Right lobe of liver (tissue), 6 donors: ENCODE measurements around the gene SPEF2. TPM values are rescaled to one million over a fixed set of nuclear protein-coding genes. Genes with fewer than 3 reads are reported as not detected.
A peak's percentile ranks its signal among the peaks of the same experiment; 100 is the strongest.

Experiments
- ATAC-seq, 4 donors: fragments of 200-7000 bp; cut with Tn5 transposase; one replicate each; pipeline ENCODE4 v1.9.1; 2020; ENCODE audit warnings: mild to moderate bottlenecking in 4 of 4, moderate library complexity in 4 of 4
- DNase-seq, 3 donors: peaks; one replicate each; pipeline ENCODE4 v3.0.0-alpha.2; 2020
- H3K27ac ChIP-seq, 3 donors: fragments of 200-600 bp; one replicate each; pipeline ENCODE4 v1.8.0; 2022
- H3K27me3 ChIP-seq, 2 donors: fragments of 200-600 bp; one replicate each; pipeline ENCODE4 v1.8.0; 2022
- H3K36me3 ChIP-seq, 4 donors: fragments of 200-600 bp; sonication (generic) in 1 of 4; one replicate each; pipeline versions ENCODE4 v1.5.1 to v1.8.0; 2017 to 2022; ENCODE audit warnings: control low read depth in 1 of 4
- H3K4me1 ChIP-seq, 4 donors: fragments of 200-600 bp; sonication (generic) in 1 of 4; one replicate each; pipeline versions ENCODE4 v1.5.1 to v1.8.0; 2017 to 2022; ENCODE audit warnings: control low read depth in 1 of 4
- H3K4me3 ChIP-seq, 3 donors: fragments of 200-600 bp; one replicate each; pipeline ENCODE4 v1.8.0; 2022
- H3K9me3 ChIP-seq, 4 donors: fragments of 200-600 bp; sonication (generic) in 1 of 4; one replicate each; pipeline versions ENCODE4 v1.5.1 to v1.8.0; 2017 to 2022; ENCODE audit warnings: control low read depth in 1 of 4
- CTCF ChIP-seq, 4 donors: fragments of 200-600 bp in 3 of 4; fragments of 450-650 bp in 1 of 4; IDR thresholded peaks; one replicate each; pipeline versions ENCODE4 v1.5.1 to v1.8.0; 2016 to 2022; ENCODE audit warnings: antibody characterized with exemption in 4 of 4, mild to moderate bottlenecking in 2 of 4
- POLR2A ChIP-seq: fragments of 450-650 bp; IDR thresholded peaks from one replicate; pipeline ENCODE4 v1.6.1; 2017; ENCODE audit warnings: antibody characterized with exemption, mild to moderate bottlenecking
- WGBS: methylation state at CpG from one replicate; pipeline ENCODE4 v1.1.6; 2018; ENCODE audit warnings: low coverage, low lambda C conversion rate; ENCODE audit not compliant: insufficient coverage; ENCODE audit errors: missing lambda C conversion rate; 5-methylcytosine and 5-hydroxymethylcytosine counted together
- intact Hi-C, 2 donors: fragments of 100-400 bp; cut with DNase I; formaldehyde crosslinking; loops; one replicate each; pipeline versions ENCODE4 v1.11.2 to v1.14.1; 2022
- total RNA-seq, 6 experiments: library from RNA; depleted of rRNA in 2 of 6; stranded (reverse); fragments of >200 nt in 2 of 6; fragmentation: NEBNext Ultra II Directional in 3 of 6; extraction: Animal tissue kit (Norgen Biotek cat#: 25700) in 3 of 6; gene quantifications; one replicate each; pipeline versions ENCODE4 v1.1.0 to v1.2.4, GENCODE V29; 2016 to 2023
- donor health status: DM: no; HTN: yes; CAD: no.
- donor health status: DM: no; HTN: no; CAD: no.
- donor health status: DM: no; HTN: no; CAD: no.
- donor health status: DM: no; HTN: yes; CAD: no.
- donor health status: DM: no; HTN: yes; CAD: no.

Gene SPEF2
- total RNA-seq, 6 experiments from 2014 or later, result 0.74 to 3.3 (median 2.0) TPM

- ATAC-seq, result peak; percentile 62 to 81 (median 76)
- DNase-seq, result peak in 2 of 3 donors; percentile 48 to 60
- intact Hi-C loops, result no loop called here
- no peak overlapping the region for H3K27ac ChIP-seq
- no peaks in the 10 kb centered on the region for H3K36me3 ChIP-seq
- H3K9me3 ChIP-seq, result no peaks in the 10 kb centered on the region
- 22% methylated on average over 9 of the region's 9 CpGs for WGBS
- no peak overlapping the region for H3K4me3 ChIP-seq
- TF ChIP-seq POLR2A (no peak), CTCF (IDR thresholded peaks at IDR 0.05) (peak; percentile 54 to 68 (median 62))
- H3K4me1 ChIP-seq, result no peaks in the 10 kb centered on the region
- H3K27me3 ChIP-seq, result no peaks in the 10 kb centered on the region
Measured at GRCh38 chr5:35777358-35778087, 159.9 kb downstream of the SPEF2 start.

- Histone ChIP-seq H3K4me3 (no peak overlapping the region), H3K36me3 (no peaks in the 10 kb centered on the region), H3K27ac (no peak overlapping the region), H3K9me3 (no peaks in the 10 kb centered on the region), H3K27me3 (no peaks in the 10 kb centered on the region), H3K4me1 (no peaks in the 10 kb centered on the region)
- ATAC-seq, result no peak
- TF ChIP-seq CTCF (IDR thresholded peaks at IDR 0.05) (no peak), POLR2A (no peak)
- WGBS, result 82% methylated on average over 3 of the region's 3 CpGs
- DNase-seq, result no peak
- intact Hi-C loops, result no loop called here
Measured at GRCh38 chr5:35778259-35778769, 160.7 kb downstream of the SPEF2 start.

GRCh38 chr5:35780236-35780635 is 162.6 kb downstream of the SPEF2 start:
- no peaks in the 10 kb centered on the region for H3K9me3 ChIP-seq
- peak overlapping the region in 1 of 3 donors; percentile 1 for H3K27ac ChIP-seq
- H3K27me3 ChIP-seq, result no peaks in the 10 kb centered on the region
- 89% methylated on average over 6 of the region's 6 CpGs for WGBS
- H3K4me3 ChIP-seq, result no peak overlapping the region
- H3K36me3 ChIP-seq, result no peaks in the 10 kb centered on the region
- intact Hi-C loops, result no loop called here
- TF ChIP-seq CTCF (IDR thresholded peaks at IDR 0.05) (no peak), POLR2A (no peak)
- H3K4me1 ChIP-seq, result no peaks in the 10 kb centered on the region
- ATAC-seq, result no peak
- DNase-seq, result no peak

- intact Hi-C loops, result no loop called here
- no peak for TF ChIP-seq POLR2A
- TF ChIP-seq CTCF (IDR thresholded peaks at IDR 0.05), result no peak
- peak; percentile 35 to 61 (median 46) for ATAC-seq
- no peak overlapping the region for H3K4me3 ChIP-seq
- H3K4me1 ChIP-seq, result no peaks in the 10 kb centered on the region
- WGBS, result 53% methylated on average over 3 of the region's 3 CpGs
- H3K9me3 ChIP-seq, result no peaks in the 10 kb centered on the region
- no peak overlapping the region for H3K27ac ChIP-seq
- DNase-seq, result no peak
- H3K36me3 ChIP-seq, result no peaks in the 10 kb centered on the region
- H3K27me3 ChIP-seq, result no peaks in the 10 kb centered on the region
Measured at GRCh38 chr5:35781181-35781790, 163.6 kb downstream of the SPEF2 start.
